CD4-positive, alpha-beta T cell treated with Interleukin-4 for 4 hours (primary cell): ENCODE measurements around the gene TOGARAM2.
"Not testable (repeated sequence)": the region's sequence is repeated elsewhere in the genome, so short reads cannot be mapped to it uniquely, and the experiment has no call there.

Experiments used
- DNase-seq: peaks from one replicate; pipeline ENCODE4 v3.0.0-alpha.2; 2020

The TOGARAM2 gene

GRCh38 chr2:28977176-28977875 lies 3.8 kb upstream of the TOGARAM2 start:
- no peak for DNase-seq

GRCh38 chr2:28978001-28978400 lies 3.1 kb upstream of the TOGARAM2 start:
- DNase-seq: not testable (repeated sequence)

GRCh38 chr2:28978606-28979005 lies 2.5 kb upstream of the TOGARAM2 start:
- DNase-seq: no peak

GRCh38 chr2:28979041-28979440 lies 2.1 kb upstream of the TOGARAM2 start:
- no peak for DNase-seq

- no peak for DNase-seq
Observed at GRCh38 chr2:28979576-28980366, 1.3 kb upstream of the TOGARAM2 start.

- no peak for DNase-seq
Observed at GRCh38 chr2:28980368-28981015, 606 bp upstream of the TOGARAM2 start.

GRCh38 chr2:28981620-28982376 lies 700 bp downstream of the TOGARAM2 start:
- no peak for DNase-seq

GRCh38 chr2:28982381-28982950 lies 1.4 kb downstream of the TOGARAM2 start:
- no peak for DNase-seq

GRCh38 chr2:28986429-28986828 lies 5.3 kb downstream of the TOGARAM2 start:
- DNase-seq: no peak

GRCh38 chr2:28989973-28990372 lies 8.9 kb downstream of the TOGARAM2 start:
- no peak for DNase-seq

GRCh38 chr2:28990445-28990844 lies 9.3 kb downstream of the TOGARAM2 start:
- no peak for DNase-seq

- no peak for DNase-seq
Observed at GRCh38 chr2:28991021-28991420, 9.9 kb downstream of the TOGARAM2 start.

GRCh38 chr2:28991460-28991859 lies 10.4 kb downstream of the TOGARAM2 start:
- DNase-seq: no peak

GRCh38 chr2:28993206-28993960 lies 12.3 kb downstream of the TOGARAM2 start:
- DNase-seq: no peak

- DNase-seq: no peak
Observed at GRCh38 chr2:28994074-28994473, 13.0 kb downstream of the TOGARAM2 start.

- DNase-seq: no peak
Observed at GRCh38 chr2:28994679-28995078, 13.6 kb downstream of the TOGARAM2 start.

- DNase-seq: no peak
Observed at GRCh38 chr2:28995765-28996750, 15.0 kb downstream of the TOGARAM2 start.

GRCh38 chr2:28997237-28997846 lies 16.2 kb downstream of the TOGARAM2 start:
- DNase-seq: no peak

- DNase-seq: no peak
Observed at GRCh38 chr2:28997847-28998735, 17.0 kb downstream of the TOGARAM2 start.
